ELR (cell line): ENCODE data around the gene WAPL.

Experiments used
- DNase-seq: peaks from one replicate; pipeline ENCODE4 v3.0.0-alpha.2; 2015; ENCODE audit warnings: low read depth

Gene WAPL

GRCh38 chr10:86387178-86387794 lies 134.3 kb downstream of the WAPL start:
- no peak for DNase-seq

- no peak for DNase-seq
Measured at GRCh38 chr10:86385806-86386205, 135.8 kb downstream of the WAPL start.
